Naive B cell (primary cell): ENCODE measurements around the gene RBM25. TPM values are rescaled to one million over a fixed set of nuclear protein-coding genes. Genes with fewer than 3 reads are reported as not detected.

ENCODE experiments used
- ATAC-seq, 2 donors: fragments of 150-1000 bp; cut with Tn5 transposase; 2 replicates each; pipeline ENCODE4 v1.10.0; 2021; ENCODE audit warnings: low read depth in 2 of 2, mild to moderate bottlenecking in 2 of 2, moderate library complexity in 2 of 2
- DNase-seq: peaks from one replicate; pipeline ENCODE4 v3.0.0; 2022
- H3K27ac Mint-ChIP-seq, 6 donors: one replicate each; pipeline ENCODE4 v1.8.0; 2020 to 2022; ENCODE audit warnings: mild to moderate bottlenecking in 6 of 6, mixed read lengths in 6 of 6, moderate library complexity in 5 of 6, inconsistent platforms in 2 of 6
- H3K27me3 Mint-ChIP-seq, 3 donors: one replicate each; pipeline ENCODE4 v1.8.0; 2021 to 2022; ENCODE audit warnings: mixed read lengths in 3 of 3, mild to moderate bottlenecking in 1 of 3
- H3K36me3 Mint-ChIP-seq, 2 donors: one replicate each; pipeline ENCODE4 v1.8.0; 2020 to 2022; ENCODE audit warnings: mixed read lengths in 2 of 2, inconsistent platforms in 1 of 2, mild to moderate bottlenecking in 1 of 2
- H3K4me1 Mint-ChIP-seq, 3 donors: one replicate each; pipeline ENCODE4 v1.8.0; 2020 to 2022; ENCODE audit warnings: mixed read lengths in 3 of 3, inconsistent platforms in 1 of 3, mild to moderate bottlenecking in 1 of 3, moderate library complexity in 1 of 3
- H3K4me3 Mint-ChIP-seq, 8 donors: one replicate each; pipeline ENCODE4 v1.8.0; 2020 to 2022; ENCODE audit warnings: mild to moderate bottlenecking in 8 of 8, mixed read lengths in 8 of 8, moderate library complexity in 8 of 8, inconsistent platforms in 2 of 8
- H3K9me3 Mint-ChIP-seq, 7 donors: one replicate each; pipeline ENCODE4 v1.8.0; 2020 to 2022; ENCODE audit warnings: mixed read lengths in 7 of 7, mild to moderate bottlenecking in 5 of 7, inconsistent platforms in 2 of 7, moderate library complexity in 1 of 7
- polyA plus RNA-seq, 6 donors: library from polyadenylated mRNA; unstranded; fragments of 300-500 nt; fragmentation: Illumina TruSeq; gene quantifications; one replicate each; pipeline ENCODE4 v1.2.3, GENCODE V29; 2021; ENCODE audit warnings: low read depth in 6 of 6

Gene RBM25
- polyA plus RNA-seq, 6 donors from 2014 or later: 20.6 to 76.8 (median 48.5) TPM

DNA sequence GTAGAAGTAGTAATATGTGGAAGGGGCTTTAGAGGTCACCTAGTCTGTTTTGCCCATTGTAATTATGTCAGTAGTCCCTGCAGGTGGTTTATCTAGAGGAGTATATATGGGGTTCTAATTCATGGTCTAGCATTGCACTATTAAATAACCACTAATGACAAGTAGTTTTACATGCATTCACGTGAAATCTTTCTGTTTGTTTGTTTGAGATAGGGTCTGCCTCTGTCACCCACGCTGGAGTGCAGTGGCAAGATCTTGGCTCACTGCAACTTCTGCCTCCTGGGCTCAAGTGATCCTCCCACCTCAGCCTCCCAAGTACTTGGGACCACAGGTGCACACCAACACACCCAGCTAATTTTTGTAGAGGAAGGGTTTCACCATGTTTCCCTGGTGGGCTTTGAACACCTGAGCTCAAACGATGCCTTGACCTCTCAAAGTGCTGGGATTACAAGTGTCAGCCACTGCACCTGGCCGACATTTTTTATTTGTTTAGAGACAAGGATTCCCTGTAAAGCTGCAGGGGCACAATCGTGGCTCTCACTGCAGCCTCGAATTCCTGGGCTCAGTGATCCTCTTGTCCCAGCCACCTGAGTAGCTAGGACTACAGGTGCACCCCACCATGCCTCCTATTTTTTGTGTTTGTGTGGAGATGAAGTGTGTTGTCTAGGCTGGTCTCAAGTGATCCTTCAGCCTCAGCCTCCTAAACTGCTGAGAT, 66.0 kb downstream of the RBM25 start:
- Mint-ChIP-seq H3K4me1 (no peaks in the 10 kb centered on the region), H3K27me3 (no peaks in the 10 kb centered on the region), H3K36me3 (no peaks in the 10 kb centered on the region), H3K4me3 (no peak overlapping the region), H3K27ac (peak overlapping the region in 4 of 6 donors; percentile 27 to 62 (median 46)), H3K9me3 (no peaks in the 10 kb centered on the region)
- no peak for ATAC-seq
- DNase-seq: no peak

DNA sequence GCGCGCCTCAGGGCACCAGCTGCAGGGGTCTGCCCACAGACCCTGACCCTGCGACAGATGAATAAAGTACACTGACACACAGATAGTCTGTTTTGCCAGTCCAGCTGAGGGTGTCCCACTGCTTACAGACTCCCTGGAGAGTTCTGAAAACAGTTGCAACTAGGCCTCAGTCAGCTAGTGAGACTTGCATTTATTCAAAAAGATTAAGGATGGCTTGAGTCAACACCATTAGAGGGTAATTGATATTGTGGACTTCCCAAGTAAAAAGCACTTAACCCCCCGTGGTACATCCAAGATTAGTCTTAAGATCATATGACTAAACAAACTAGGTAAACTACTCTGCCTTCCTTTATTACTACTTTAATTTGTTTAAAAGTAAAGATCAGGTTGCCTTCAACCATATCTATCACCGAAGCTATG, 66.8 kb downstream of the RBM25 start:
- Mint-ChIP-seq H3K4me3 (no peak overlapping the region), H3K36me3 (no peaks in the 10 kb centered on the region), H3K27ac (peak overlapping the region in 4 of 6 donors; percentile 33 to 65 (median 42)), H3K9me3 (no peaks in the 10 kb centered on the region), H3K27me3 (no peaks in the 10 kb centered on the region), H3K4me1 (no peaks in the 10 kb centered on the region)
- no peak for ATAC-seq
- DNase-seq: no peak

DNA sequence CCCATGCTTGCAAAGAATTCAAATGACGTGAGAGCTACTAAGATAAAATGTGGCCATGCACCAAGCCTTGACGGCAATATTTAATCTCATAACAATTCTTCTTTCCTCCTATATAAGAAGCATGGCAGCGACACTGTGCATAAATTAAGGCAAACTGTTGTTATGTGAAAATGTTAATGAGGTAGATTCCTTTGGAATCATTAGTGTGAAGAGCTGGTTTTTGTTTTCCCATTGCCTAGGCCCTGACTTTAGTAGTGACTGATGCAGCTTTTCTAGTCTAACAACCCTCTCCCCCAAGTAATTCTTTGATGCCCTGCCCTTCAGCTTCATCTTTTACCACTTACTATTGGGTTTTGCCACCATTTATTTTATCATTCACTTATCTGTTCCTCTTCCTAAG, 67.4 kb downstream of the RBM25 start:
- Mint-ChIP-seq H3K27ac (peak overlapping the region in 2 of 6 donors; percentile 36 to 37), H3K9me3 (no peaks in the 10 kb centered on the region), H3K36me3 (no peaks in the 10 kb centered on the region)

DNA sequence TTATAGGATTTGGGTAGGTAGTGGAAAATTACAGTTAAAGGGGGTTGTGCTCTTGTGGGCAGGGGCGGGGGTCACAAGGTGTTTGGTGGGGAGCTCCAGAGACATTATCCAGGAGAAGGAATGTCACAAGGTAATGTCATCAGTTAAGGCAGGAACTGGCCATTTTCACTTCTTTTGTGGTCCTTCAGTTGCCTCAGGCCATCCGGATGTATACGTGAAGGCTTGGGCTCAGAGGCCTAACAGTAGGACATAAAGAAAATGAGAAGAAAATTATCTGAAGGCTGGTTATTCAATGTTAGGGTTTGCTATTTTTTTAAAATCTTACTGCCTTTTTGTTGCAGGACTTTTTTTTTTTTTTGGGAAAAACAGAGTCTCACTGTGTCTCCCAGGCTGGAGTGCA, 75.5 kb downstream of the RBM25 start:
- H3K27me3 Mint-ChIP-seq: no peaks in the 10 kb centered on the region
- H3K4me1 Mint-ChIP-seq: peaks cover 18 to 22% (median 21%) of the 10 kb centered on the region in 3 donors
- H3K4me3 Mint-ChIP-seq: peak overlapping the region in 1 of 8 donors; percentile 64
- H3K27ac Mint-ChIP-seq: peak overlapping the region in 4 of 6 donors; percentile 24 to 75 (median 55)
- ATAC-seq: no peak
- H3K36me3 Mint-ChIP-seq: peaks cover 5 to 28% of the 10 kb centered on the region in 2 donors
- peaks cover 0 to 18% (median 10%) of the 10 kb centered on the region in 7 donors for H3K9me3 Mint-ChIP-seq
- DNase-seq: no peak

More for the DNA sequence above, 67.4 kb downstream of the RBM25 start:
- Mint-ChIP-seq H3K4me1 (no peaks in the 10 kb centered on the region), H3K4me3 (no peak overlapping the region), H3K27me3 (no peaks in the 10 kb centered on the region)
- ATAC-seq: no peak
- no peak for DNase-seq

DNA sequence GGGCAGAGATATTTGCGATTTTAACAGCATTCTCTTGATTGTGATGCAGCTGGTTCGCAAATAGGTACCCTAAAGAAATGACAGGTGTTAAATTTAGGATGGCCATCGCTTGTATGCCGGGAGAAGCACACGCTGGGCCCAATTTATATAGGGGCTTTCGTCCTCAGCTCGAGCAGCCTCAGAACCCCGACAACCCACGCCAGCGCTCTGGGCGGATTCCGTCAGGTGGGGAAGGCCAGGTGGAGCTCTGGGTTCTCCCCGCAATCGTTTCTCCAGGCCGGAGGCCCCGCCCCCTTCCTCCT, 77.7 kb downstream of the RBM25 start:
- Mint-ChIP-seq H3K4me1 (peaks cover 26 to 31% (median 29%) of the 10 kb centered on the region in 3 donors), H3K9me3 (peaks cover 0 to 18% (median 10%) of the 10 kb centered on the region in 7 donors), H3K27ac (peak overlapping the region; percentile 98 to 100 (median 100)), H3K4me3 (peak overlapping the region; percentile 91 to 99 (median 98)), H3K27me3 (no peaks in the 10 kb centered on the region), H3K36me3 (peaks cover 5 to 28% of the 10 kb centered on the region in 2 donors)
- ATAC-seq: no peak
- no peak for DNase-seq

DNA sequence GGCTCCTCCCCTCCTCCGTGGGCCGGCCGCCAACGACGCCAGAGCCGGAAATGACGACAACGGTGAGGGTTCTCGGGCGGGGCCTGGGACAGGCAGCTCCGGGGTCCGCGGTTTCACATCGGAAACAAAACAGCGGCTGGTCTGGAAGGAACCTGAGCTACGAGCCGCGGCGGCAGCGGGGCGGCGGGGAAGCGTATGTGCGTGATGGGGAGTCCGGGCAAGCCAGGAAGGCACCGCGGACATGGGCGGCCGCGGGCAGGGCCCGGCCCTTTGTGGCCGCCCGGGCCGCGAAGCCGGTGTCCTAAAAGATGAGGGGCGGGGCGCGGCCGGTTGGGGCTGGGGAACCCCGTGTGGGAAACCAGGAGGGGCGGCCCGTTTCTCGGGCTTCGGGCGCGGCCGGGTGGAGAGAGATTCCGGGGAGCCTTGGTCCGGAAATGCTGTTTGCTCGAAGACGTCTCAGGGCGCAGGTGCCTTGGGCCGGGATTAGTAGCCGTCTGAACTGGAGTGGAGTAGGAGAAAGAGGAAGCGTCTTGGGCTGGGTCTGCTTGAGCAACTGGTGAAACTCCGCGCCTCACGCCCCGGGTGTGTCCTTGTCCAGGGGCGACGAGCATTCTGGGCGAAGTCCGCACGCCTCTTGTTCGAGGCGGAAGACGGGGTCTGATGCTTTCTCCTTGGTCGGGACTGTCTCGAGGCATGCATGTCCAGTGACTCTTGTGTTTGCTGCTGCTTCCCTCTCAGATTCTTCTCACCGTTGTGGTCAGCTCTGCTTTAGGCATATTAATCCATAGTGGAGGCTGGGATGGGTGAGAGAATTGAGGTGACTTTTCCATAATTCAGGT, 78.3 kb downstream of the RBM25 start, which contains the start of gene PSEN1:
TSS of gene PSEN1 (plus strand) at position 121 of the 839 bp plus-strand sequence. CDS start 11,513 bp downstream, outside the sequence.
- H3K4me3 Mint-ChIP-seq: peak within 1 kb of the TSS; percentile 91 to 99 (median 98)
- H3K9me3 Mint-ChIP-seq: peaks cover 0 to 18% (median 10%) of the 10 kb centered on the region in 7 donors
- peaks cover 28 to 33% (median 33%) of the 10 kb centered on the region in 3 donors for H3K4me1 Mint-ChIP-seq
- DNase-seq: peak; percentile 99
- H3K36me3 Mint-ChIP-seq: peaks cover 5 to 28% of the 10 kb centered on the region in 2 donors
- H3K27ac Mint-ChIP-seq: peak within 1 kb of the TSS; percentile 98 to 100 (median 100)
- peak; percentile 85 to 87 for ATAC-seq
- H3K27me3 Mint-ChIP-seq: no peaks in the 10 kb centered on the region

DNA sequence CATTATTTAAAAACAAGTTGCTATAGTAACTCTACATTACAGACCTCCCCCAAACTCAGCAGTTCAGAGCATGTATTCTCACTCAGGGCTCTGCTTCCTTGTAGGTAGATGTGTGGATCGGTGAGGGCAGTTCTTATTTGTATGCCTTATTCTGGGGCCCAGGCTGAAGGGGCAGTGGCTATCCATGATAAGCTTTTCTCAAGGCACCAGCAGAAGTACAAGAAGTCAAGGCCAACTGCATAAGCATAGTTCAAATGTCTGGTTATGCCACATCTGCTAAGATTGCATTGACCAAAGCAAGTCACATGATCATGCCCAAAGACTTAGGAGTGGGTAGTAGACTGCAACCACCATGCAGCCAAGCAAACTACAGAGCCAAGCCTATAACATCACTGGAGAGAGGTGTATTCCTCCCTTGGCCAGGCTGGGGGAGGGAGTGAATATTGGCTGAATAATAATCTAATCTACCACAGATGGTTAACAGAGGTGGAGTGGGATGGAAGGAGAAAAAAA, 82.5 kb downstream of the RBM25 start:
- peaks cover 5 to 11% of the 10 kb centered on the region in 2 donors for H3K36me3 Mint-ChIP-seq
- peaks cover 0 to 2% (median 0%) of the 10 kb centered on the region in 7 donors for H3K9me3 Mint-ChIP-seq
- H3K27me3 Mint-ChIP-seq: no peaks in the 10 kb centered on the region
- peaks cover 33 to 59% (median 51%) of the 10 kb centered on the region in 3 donors for H3K4me1 Mint-ChIP-seq
- ATAC-seq (no peak), DNase-seq (no peak)
- peak overlapping the region in 4 of 6 donors; percentile 69 to 91 (median 78) for H3K27ac Mint-ChIP-seq
- H3K4me3 Mint-ChIP-seq: peak overlapping the region in 1 of 8 donors; percentile 68

DNA sequence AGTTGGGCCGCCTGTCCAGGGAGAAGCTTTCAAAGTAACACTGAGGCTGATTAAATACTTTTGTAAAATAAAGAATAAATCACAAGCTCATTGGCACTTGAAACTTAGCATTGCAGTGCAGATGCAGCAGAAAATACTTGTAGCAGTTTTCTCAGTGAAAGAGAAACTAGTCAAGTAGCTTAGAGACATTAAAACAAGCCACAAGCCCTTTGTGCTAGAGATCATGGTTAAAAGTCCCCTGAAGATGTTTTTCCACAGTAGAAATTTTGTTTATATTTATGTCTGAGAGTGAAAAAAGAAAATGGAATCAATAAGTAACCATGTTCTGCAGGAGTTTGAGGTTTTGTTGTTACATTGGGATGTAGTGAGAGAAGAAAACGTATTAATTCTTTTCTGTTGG, 83.9 kb downstream of the RBM25 start:
- no peak for ATAC-seq
- Mint-ChIP-seq H3K4me3 (no peak overlapping the region), H3K9me3 (peaks cover 0 to 2% (median 0%) of the 10 kb centered on the region in 7 donors), H3K27ac (peak overlapping the region in 2 of 6 donors; percentile 24 to 61), H3K4me1 (peaks cover 22 to 48% (median 46%) of the 10 kb centered on the region in 3 donors), H3K27me3 (no peaks in the 10 kb centered on the region), H3K36me3 (peaks cover 4 to 5% of the 10 kb centered on the region in 2 donors)
- DNase-seq: no peak

DNA sequence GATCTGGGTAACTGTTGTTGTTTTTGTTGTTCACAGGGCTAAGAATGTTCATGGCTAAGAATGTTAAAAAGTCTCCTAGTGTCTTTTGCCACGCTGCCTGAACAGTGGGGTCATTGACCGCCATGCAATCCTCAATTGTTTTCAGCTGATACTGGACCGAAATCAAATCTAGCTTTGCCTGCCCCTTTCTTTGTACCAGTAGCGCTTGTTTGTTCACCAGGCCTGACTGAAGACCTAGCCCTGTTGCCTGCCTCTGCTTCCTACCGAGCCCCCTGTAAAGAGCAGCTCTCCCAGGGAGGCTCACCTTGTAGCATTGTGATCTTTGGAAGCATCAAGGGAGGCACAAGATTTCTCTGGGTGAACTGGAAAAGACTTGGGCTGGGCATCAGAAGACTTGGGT, 84.7 kb downstream of the RBM25 start:
- Mint-ChIP-seq H3K27ac (peak overlapping the region in 4 of 6 donors; percentile 24 to 79 (median 52)), H3K4me3 (no peak overlapping the region), H3K4me1 (peaks cover 17 to 41% (median 40%) of the 10 kb centered on the region in 3 donors), H3K9me3 (no peaks in the 10 kb centered on the region), H3K27me3 (no peaks in the 10 kb centered on the region), H3K36me3 (no peaks in the 10 kb centered on the region)
- no peak for ATAC-seq
- no peak for DNase-seq

DNA sequence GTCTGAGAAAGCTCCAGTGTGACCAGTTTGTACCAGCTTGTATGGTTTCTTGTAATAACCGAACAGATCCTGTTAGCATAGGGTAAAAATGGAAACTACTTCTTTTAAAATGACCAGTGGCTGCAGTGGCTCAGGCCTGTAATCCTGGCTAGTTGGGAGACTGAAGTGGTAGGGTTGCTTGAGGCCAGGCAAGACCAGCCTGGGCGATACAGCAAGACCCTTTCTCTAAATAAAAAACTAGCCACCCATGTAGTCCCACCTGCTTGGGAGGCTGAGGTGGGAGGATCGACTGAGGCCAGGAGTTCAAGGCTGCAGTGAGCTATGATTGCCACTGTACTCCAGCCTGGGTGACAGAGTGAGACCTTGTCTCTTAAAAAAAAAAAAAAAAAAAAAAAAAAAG, 85.3 kb downstream of the RBM25 start:
- Mint-ChIP-seq H3K27me3 (no peaks in the 10 kb centered on the region), H3K4me1 (peaks cover 17 to 41% (median 40%) of the 10 kb centered on the region in 3 donors), H3K9me3 (no peaks in the 10 kb centered on the region), H3K36me3 (no peaks in the 10 kb centered on the region), H3K4me3 (peak overlapping the region in 1 of 8 donors; percentile 4), H3K27ac (peak overlapping the region in 3 of 6 donors; percentile 36 to 61 (median 42))
- DNase-seq (no peak), ATAC-seq (no peak)

DNA sequence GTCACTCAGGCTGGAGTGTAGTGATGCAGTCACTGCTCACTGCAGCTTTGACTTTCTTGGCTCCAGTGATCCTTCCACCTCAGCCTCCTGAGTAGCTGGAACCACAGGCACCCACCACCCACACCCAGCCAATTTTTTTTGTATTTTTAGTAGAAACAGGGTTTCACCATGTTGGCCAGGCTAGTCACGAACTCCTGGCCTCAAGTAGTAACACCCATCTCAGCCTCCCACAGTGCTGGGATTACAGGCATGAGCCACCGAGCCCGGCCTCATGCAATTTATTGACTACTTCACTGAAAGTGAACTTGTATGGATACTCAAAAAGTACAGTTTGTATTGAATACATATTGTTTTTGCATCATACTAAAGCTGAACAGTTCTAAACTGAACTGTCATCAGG, 87.0 kb downstream of the RBM25 start:
- no peak overlapping the region for H3K4me3 Mint-ChIP-seq
- DNase-seq (no peak), ATAC-seq (no peak)
- H3K36me3 Mint-ChIP-seq: no peaks in the 10 kb centered on the region
- H3K4me1 Mint-ChIP-seq: peaks cover 17 to 39% (median 35%) of the 10 kb centered on the region in 3 donors
- no peaks in the 10 kb centered on the region for H3K9me3 Mint-ChIP-seq
- no peaks in the 10 kb centered on the region for H3K27me3 Mint-ChIP-seq
- peak overlapping the region in 1 of 6 donors; percentile 12 for H3K27ac Mint-ChIP-seq

DNA sequence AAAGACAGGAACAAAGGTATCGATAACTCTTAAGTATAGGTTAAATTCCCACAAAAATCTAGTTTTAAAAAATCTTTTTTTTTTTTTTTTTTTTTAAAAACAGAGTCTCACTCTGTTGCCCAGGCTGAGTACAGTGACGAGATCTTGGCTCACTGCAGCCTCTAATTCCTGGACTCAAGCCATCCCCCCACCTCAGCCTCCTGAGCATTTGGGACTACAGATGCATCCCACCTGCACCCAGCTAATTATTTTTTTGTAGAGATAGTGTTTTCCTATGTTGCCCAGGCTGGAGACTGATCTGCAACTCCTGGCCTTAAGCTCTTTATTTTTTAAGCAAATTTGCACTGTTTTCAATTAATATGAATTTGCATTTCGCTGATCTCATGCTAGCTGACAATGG, 87.8 kb downstream of the RBM25 start:
- no peak overlapping the region for H3K4me3 Mint-ChIP-seq
- H3K27me3 Mint-ChIP-seq: no peaks in the 10 kb centered on the region
- H3K4me1 Mint-ChIP-seq: peaks cover 11 to 33% (median 27%) of the 10 kb centered on the region in 3 donors
- DNase-seq: no peak
- no peaks in the 10 kb centered on the region for H3K36me3 Mint-ChIP-seq
- H3K27ac Mint-ChIP-seq: peak overlapping the region in 1 of 6 donors; percentile 47
- ATAC-seq: no peak
- H3K9me3 Mint-ChIP-seq: no peaks in the 10 kb centered on the region

DNA sequence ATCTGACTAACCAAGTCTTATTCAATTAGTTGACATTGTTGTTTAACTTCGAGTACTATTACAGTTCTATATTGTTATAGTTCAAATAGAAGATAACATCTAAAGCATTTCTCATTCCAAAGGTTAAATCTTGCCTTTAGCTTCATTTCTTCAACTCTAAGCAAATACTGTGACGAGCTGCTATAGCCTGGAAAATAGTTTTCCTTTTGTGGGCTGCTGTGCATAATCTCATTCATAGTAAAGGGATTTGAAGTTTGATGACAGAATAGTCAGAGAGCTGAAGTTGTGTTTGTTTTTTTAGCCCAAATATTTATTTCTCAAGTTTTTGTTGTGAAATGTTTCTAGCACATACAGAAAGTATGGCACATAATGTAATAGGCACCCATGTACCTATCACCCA, 91.4 kb downstream of the RBM25 start:
- DNase-seq (no peak), ATAC-seq (no peak)
- no peak overlapping the region for H3K27ac Mint-ChIP-seq
- H3K9me3 Mint-ChIP-seq: no peaks in the 10 kb centered on the region
- peaks cover 0 to 13% (median 11%) of the 10 kb centered on the region in 3 donors for H3K4me1 Mint-ChIP-seq
- H3K4me3 Mint-ChIP-seq: no peak overlapping the region
- no peaks in the 10 kb centered on the region for H3K27me3 Mint-ChIP-seq
- no peaks in the 10 kb centered on the region for H3K36me3 Mint-ChIP-seq
